Omental fat pad (tissue), 4 donors: ENCODE data around the gene P3H3. TPM values are rescaled to one million over a fixed set of nuclear protein-coding genes. Genes with fewer than 3 reads are reported as not detected.

Experiments
- ATAC-seq: fragments of 150-250 bp; one replicate; pipeline ENCODE4 v1.9.1; 2016; ENCODE audit warnings: mild to moderate bottlenecking, moderate library complexity; ENCODE audit not compliant: low FRiP score
- DNase-seq: peaks from one replicate; pipeline ENCODE4 v3.0.0-alpha.2; 2019; ENCODE audit warnings: low spot score
- CTCF ChIP-seq, 3 donors: fragments of 450-650 bp; IDR thresholded peaks; one replicate each; pipeline ENCODE4 v1.5.1; 2016 to 2017; ENCODE audit warnings: antibody characterized with exemption in 3 of 3, mild to moderate bottlenecking in 3 of 3, moderate library complexity in 2 of 3
- total RNA-seq, 4 donors: library from RNA; depleted of rRNA; stranded (reverse); fragments of >200 nt; gene quantifications; one replicate each; pipeline ENCODE4 v1.1.0, GENCODE V29; 2016

P3H3 gene
- total RNA-seq, 4 donors from 2014 or later: 5.4 to 13.6 (median 10.0) TPM

- ATAC-seq (no peak), DNase-seq (no peak)
- no peak for TF ChIP-seq CTCF (IDR thresholded peaks at IDR 0.05)
Measured at GRCh38 chr12:6790496-6791150, 37.6 kb upstream of the P3H3 start.

- ATAC-seq (no peak), DNase-seq (no peak)
- no peak for TF ChIP-seq CTCF (IDR thresholded peaks at IDR 0.05)
Measured at GRCh38 chr12:6791931-6792520, 36.2 kb upstream of the P3H3 start.

- no peak for ATAC-seq
- DNase-seq: no peak
- no peak for TF ChIP-seq CTCF (IDR thresholded peaks at IDR 0.05)
Measured at GRCh38 chr12:6792522-6793201, 35.5 kb upstream of the P3H3 start.

GRCh38 chr12:6795088-6795487, 33.1 kb upstream of the P3H3 start:
- DNase-seq: no peak
- no peak for ATAC-seq
- TF ChIP-seq CTCF (IDR thresholded peaks at IDR 0.05): no peak

GRCh38 chr12:6796576-6796975, 31.6 kb upstream of the P3H3 start:
- no peak for TF ChIP-seq CTCF (IDR thresholded peaks at IDR 0.05)
- ATAC-seq (no peak), DNase-seq (no peak)

- DNase-seq (no peak), ATAC-seq (no peak)
- TF ChIP-seq CTCF (IDR thresholded peaks at IDR 0.05): no peak
Measured at GRCh38 chr12:6799147-6799546, 29.1 kb upstream of the P3H3 start.
